K562 (cell line): ENCODE data around the gene LGALS7. TPM values are rescaled to one million over a fixed set of nuclear protein-coding genes. Genes with fewer than 3 reads are reported as not detected.

Experiments used
- BACH1 ChIP-seq: fragments of 200-800 bp; sonication (Bioruptor generic); IDR thresholded peaks from 2 replicates; pipeline ENCODE4 v1.6.1; 2016; ENCODE audit warnings: missing genetic modification characterization, missing compliant biosample characterization
- BRCA1 ChIP-seq, 2 experiments: fragments of 450-650 bp in 1 of 2; sonication (generic) in 1 of 2; formaldehyde crosslinking in 1 of 2; IDR thresholded peaks; 2 replicates each; pipeline versions ENCODE4 v1.5.0 to v1.6.1; 2017 to 2020; ENCODE audit warnings: mild to moderate bottlenecking in 1 of 2, missing genetic modification reagents in 1 of 2
- CBFA2T3 ChIP-seq: fragments of 450-650 bp; IDR thresholded peaks from 2 replicates; pipeline ENCODE4 v1.6.1; 2017
- NFIX ChIP-seq: fragments of 250-450 bp; sonication (Bioruptor Pico); IDR thresholded peaks from 2 replicates; pipeline ENCODE4 v1.4.0; 2020; ENCODE audit warnings: low read depth, mild to moderate bottlenecking, moderate library complexity
- RBM34 ChIP-seq: fragments of 200-400 bp; formaldehyde crosslinking; IDR thresholded peaks from 2 replicates; pipeline ENCODE4 v1.6.1; 2018; ENCODE audit warnings: low read length, borderline replicate concordance; ENCODE audit not compliant: insufficient read depth
- THRAP3 ChIP-seq: fragments of 450-650 bp; IDR thresholded peaks from 2 replicates; pipeline ENCODE4 v1.6.1; 2016; ENCODE audit warnings: mild to moderate bottlenecking, inconsistent platforms, borderline replicate concordance
- ZSCAN29 ChIP-seq: fragments of 450-650 bp; IDR thresholded peaks from 2 replicates; pipeline ENCODE4 v1.6.1; 2017
- polyA plus RNA-seq, 8 experiments: library from polyadenylated mRNA; depleted of rRNA in 4 of 8; stranded (reverse) in 5 of 8; unstranded in 3 of 8; fragments of >200 nt; fragmentation: Nextera tagmentation in 2 of 8; fragmentation: Illumina TruSeq in 1 of 8; extraction: Ambion mirVana in 2 of 8; extraction: Trizol in 1 of 8; gene quantifications; 2 replicates each; pipeline versions ENCODE4 v1.2.1 to v1.2.3, GENCODE V29; 2011 to 2014; ENCODE audit warnings: inconsistent platforms in 1 of 8, missing spikeins in 1 of 8
- total RNA-seq, 7 experiments: library from RNA; depleted of rRNA in 6 of 7; stranded (reverse); fragments of >200 nt in 6 of 7; fragmentation: Illumina TruSeq in 2 of 7; extraction: Trizol in 2 of 7; gene quantifications; 2 replicates each; pipeline versions ENCODE4 v1.2.1 to v1.2.3, GENCODE V29; 2011 to 2021; ENCODE audit warnings: low replicate concordance in 1 of 7
- TF ChIP-seq, protein P1 (sequence below), 2 experiments: fragments of 450-650 bp; formaldehyde crosslinking in 1 of 2; IDR thresholded peaks; 2 replicates each; pipeline versions ENCODE4 v1.4.0 to v1.6.1; 2014 to 2020; ENCODE audit warnings: mild to moderate bottlenecking in 2 of 2, borderline replicate concordance in 1 of 2, low read depth in 1 of 2
- TF ChIP-seq, protein P2 (sequence below): fragments of 150-350 bp; IDR thresholded peaks from 2 replicates; pipeline ENCODE4 v1.6.1; 2014; ENCODE audit warnings: low read depth, mild to moderate bottlenecking, low read length, borderline replicate concordance
- TF ChIP-seq, protein P3 (sequence below): fragments of 250-450 bp; sonication (Bioruptor Pico); IDR thresholded peaks from 2 replicates; pipeline ENCODE4 v1.8.0; 2021; ENCODE audit warnings: mild to moderate bottlenecking, moderate library complexity
- TF ChIP-seq, protein P4 (sequence below): sonication (generic); formaldehyde crosslinking; IDR thresholded peaks from 2 replicates; pipeline ENCODE4 v1.4.0; 2020; ENCODE audit warnings: mild to moderate bottlenecking, missing genetic modification reagents

LGALS7 gene
- total and polyA plus RNA-seq, 9 of the 15 experiments (the other 6 are each of a cell fraction or from before 2014, with no cell fraction given): not detected

DNA sequence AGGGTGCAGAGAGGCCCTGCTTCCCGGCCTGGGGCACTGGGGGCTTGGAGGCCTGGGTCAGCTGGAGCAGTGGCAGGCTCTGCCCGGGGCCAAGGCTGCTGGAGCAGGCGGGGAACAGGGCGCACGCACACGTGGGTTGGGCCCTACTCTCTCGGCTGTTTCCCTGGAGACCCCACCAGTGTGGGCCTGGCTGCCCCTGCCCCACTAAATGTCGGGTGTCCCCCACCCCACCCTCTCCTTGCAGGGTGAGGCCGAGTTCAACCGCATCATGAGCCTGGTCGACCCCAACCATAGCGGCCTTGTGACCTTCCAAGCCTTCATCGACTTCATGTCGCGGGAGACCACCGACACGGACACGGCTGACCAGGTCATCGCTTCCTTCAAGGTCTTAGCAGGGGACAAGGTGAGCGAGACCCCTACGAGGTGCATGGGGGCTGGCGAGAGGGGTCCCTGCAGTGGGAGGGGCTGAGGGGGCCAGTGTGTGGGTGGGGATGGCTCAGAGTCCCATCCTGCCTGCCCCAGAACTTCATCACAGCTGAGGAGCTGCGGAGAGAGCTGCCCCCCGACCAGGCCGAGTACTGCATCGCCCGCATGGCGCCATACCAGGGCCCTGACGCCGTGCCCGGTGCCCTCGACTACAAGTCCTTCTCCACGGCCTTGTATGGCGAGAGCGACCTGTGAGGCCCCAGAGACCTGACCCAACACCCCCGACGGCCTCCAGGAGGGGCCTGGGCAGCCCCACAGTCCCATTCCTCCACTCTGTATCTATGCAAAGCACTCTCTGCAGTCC is 44.4 kb downstream of the LGALS7 start (continued):
- TF ChIP-seq, protein P1, sequence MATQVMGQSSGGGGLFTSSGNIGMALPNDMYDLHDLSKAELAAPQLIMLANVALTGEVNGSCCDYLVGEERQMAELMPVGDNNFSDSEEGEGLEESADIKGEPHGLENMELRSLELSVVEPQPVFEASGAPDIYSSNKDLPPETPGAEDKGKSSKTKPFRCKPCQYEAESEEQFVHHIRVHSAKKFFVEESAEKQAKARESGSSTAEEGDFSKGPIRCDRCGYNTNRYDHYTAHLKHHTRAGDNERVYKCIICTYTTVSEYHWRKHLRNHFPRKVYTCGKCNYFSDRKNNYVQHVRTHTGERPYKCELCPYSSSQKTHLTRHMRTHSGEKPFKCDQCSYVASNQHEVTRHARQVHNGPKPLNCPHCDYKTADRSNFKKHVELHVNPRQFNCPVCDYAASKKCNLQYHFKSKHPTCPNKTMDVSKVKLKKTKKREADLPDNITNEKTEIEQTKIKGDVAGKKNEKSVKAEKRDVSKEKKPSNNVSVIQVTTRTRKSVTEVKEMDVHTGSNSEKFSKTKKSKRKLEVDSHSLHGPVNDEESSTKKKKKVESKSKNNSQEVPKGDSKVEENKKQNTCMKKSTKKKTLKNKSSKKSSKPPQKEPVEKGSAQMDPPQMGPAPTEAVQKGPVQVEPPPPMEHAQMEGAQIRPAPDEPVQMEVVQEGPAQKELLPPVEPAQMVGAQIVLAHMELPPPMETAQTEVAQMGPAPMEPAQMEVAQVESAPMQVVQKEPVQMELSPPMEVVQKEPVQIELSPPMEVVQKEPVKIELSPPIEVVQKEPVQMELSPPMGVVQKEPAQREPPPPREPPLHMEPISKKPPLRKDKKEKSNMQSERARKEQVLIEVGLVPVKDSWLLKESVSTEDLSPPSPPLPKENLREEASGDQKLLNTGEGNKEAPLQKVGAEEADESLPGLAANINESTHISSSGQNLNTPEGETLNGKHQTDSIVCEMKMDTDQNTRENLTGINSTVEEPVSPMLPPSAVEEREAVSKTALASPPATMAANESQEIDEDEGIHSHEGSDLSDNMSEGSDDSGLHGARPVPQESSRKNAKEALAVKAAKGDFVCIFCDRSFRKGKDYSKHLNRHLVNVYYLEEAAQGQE (IDR thresholded peaks at IDR 0.05; ENCODE audit: borderline replicate concordance): no peak
- TF ChIP-seq, protein P1 (CRISPR knock-in tag; IDR thresholded peaks at IDR 0.05; ENCODE audit: low read depth): no peak
- TF ChIP-seq, protein P2, sequence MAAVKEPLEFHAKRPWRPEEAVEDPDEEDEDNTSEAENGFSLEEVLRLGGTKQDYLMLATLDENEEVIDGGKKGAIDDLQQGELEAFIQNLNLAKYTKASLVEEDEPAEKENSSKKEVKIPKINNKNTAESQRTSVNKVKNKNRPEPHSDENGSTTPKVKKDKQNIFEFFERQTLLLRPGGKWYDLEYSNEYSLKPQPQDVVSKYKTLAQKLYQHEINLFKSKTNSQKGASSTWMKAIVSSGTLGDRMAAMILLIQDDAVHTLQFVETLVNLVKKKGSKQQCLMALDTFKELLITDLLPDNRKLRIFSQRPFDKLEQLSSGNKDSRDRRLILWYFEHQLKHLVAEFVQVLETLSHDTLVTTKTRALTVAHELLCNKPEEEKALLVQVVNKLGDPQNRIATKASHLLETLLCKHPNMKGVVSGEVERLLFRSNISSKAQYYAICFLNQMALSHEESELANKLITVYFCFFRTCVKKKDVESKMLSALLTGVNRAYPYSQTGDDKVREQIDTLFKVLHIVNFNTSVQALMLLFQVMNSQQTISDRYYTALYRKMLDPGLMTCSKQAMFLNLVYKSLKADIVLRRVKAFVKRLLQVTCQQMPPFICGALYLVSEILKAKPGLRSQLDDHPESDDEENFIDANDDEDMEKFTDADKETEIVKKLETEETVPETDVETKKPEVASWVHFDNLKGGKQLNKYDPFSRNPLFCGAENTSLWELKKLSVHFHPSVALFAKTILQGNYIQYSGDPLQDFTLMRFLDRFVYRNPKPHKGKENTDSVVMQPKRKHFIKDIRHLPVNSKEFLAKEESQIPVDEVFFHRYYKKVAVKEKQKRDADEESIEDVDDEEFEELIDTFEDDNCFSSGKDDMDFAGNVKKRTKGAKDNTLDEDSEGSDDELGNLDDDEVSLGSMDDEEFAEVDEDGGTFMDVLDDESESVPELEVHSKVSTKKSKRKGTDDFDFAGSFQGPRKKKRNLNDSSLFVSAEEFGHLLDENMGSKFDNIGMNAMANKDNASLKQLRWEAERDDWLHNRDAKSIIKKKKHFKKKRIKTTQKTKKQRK: no peak
- TF ChIP-seq, protein P3, sequence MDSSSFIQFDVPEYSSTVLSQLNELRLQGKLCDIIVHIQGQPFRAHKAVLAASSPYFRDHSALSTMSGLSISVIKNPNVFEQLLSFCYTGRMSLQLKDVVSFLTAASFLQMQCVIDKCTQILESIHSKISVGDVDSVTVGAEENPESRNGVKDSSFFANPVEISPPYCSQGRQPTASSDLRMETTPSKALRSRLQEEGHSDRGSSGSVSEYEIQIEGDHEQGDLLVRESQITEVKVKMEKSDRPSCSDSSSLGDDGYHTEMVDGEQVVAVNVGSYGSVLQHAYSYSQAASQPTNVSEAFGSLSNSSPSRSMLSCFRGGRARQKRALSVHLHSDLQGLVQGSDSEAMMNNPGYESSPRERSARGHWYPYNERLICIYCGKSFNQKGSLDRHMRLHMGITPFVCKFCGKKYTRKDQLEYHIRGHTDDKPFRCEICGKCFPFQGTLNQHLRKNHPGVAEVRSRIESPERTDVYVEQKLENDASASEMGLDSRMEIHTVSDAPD (CRISPR knock-in tag): no peak
- TF ChIP-seq BRCA1 (IDR thresholded peaks at IDR 0.05) (no peak), BRCA1 (CRISPR knock-in tag; IDR thresholded peaks at IDR 0.05) (no peak), RBM34 (no peak), NFIX (no peak), ZSCAN29 (no peak), THRAP3 (peak; percentile 87), BACH1 (tag) (no peak), CBFA2T3 (no peak)
- TF ChIP-seq, protein P4, sequence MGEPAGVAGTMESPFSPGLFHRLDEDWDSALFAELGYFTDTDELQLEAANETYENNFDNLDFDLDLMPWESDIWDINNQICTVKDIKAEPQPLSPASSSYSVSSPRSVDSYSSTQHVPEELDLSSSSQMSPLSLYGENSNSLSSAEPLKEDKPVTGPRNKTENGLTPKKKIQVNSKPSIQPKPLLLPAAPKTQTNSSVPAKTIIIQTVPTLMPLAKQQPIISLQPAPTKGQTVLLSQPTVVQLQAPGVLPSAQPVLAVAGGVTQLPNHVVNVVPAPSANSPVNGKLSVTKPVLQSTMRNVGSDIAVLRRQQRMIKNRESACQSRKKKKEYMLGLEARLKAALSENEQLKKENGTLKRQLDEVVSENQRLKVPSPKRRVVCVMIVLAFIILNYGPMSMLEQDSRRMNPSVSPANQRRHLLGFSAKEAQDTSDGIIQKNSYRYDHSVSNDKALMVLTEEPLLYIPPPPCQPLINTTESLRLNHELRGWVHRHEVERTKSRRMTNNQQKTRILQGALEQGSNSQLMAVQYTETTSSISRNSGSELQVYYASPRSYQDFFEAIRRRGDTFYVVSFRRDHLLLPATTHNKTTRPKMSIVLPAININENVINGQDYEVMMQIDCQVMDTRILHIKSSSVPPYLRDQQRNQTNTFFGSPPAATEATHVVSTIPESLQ: no peak
